ENCODE data around the gene TMEM132D.

Gene TMEM132D

DNA sequence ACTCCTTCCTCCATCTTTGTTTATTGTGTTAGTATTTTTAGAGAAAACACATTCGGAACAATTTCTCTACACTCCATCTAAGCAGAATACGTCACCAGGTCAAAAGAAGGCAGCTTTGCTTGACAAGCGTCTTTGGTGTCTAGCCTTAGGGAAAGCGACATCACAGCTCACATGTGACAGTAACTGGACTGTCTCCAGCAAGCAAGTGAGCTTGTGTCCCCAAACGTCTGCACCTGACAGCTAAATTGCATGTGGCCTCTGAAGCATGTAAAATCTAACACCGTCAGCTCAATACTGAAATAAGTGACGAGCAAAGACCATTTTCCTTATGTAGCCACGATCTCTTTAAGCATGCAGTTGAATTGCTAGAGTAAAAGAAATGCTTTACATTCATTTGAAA lies 540.8 kb downstream of the TMEM132D start:
- DNase-seq (ENCODE audit: extremely low read depth, low read depth), result no peak
- TF ChIP-seq, protein P1, sequence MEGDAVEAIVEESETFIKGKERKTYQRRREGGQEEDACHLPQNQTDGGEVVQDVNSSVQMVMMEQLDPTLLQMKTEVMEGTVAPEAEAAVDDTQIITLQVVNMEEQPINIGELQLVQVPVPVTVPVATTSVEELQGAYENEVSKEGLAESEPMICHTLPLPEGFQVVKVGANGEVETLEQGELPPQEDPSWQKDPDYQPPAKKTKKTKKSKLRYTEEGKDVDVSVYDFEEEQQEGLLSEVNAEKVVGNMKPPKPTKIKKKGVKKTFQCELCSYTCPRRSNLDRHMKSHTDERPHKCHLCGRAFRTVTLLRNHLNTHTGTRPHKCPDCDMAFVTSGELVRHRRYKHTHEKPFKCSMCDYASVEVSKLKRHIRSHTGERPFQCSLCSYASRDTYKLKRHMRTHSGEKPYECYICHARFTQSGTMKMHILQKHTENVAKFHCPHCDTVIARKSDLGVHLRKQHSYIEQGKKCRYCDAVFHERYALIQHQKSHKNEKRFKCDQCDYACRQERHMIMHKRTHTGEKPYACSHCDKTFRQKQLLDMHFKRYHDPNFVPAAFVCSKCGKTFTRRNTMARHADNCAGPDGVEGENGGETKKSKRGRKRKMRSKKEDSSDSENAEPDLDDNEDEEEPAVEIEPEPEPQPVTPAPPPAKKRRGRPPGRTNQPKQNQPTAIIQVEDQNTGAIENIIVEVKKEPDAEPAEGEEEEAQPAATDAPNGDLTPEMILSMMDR (IDR thresholded peaks at IDR 0.05; ENCODE audit: low read depth, low read length), result no peak

GRCh38 chr12:129357233-129357632 lies 546.6 kb downstream of the TMEM132D start:
- TF ChIP-seq, protein P1 (IDR thresholded peaks at IDR 0.05; ENCODE audit: low read depth, low read length), result no peak
- DNase-seq (ENCODE audit: extremely low read depth, low read depth), result no peak

GRCh38 chr12:129351481-129351880 lies 552.3 kb downstream of the TMEM132D start:
- TF ChIP-seq, protein P1 (IDR thresholded peaks at IDR 0.05; ENCODE audit: low read depth, low read length), result no peak
- no peak for DNase-seq (ENCODE audit: extremely low read depth, low read depth)

GRCh38 chr12:129339336-129339735 lies 564.5 kb downstream of the TMEM132D start:
- no peak for DNase-seq (ENCODE audit: extremely low read depth, low read depth)
- TF ChIP-seq, protein P1 (IDR thresholded peaks at IDR 0.05; ENCODE audit: low read depth, low read length), result no peak

GRCh38 chr12:129337413-129337812 lies 566.4 kb downstream of the TMEM132D start:
- TF ChIP-seq, protein P1 (IDR thresholded peaks at IDR 0.05; ENCODE audit: low read depth, low read length), result no peak
- no peak for DNase-seq (ENCODE audit: extremely low read depth, low read depth)

GRCh38 chr12:129335773-129336172 lies 568.1 kb downstream of the TMEM132D start:
- TF ChIP-seq, protein P1 (IDR thresholded peaks at IDR 0.05; ENCODE audit: low read depth, low read length), result no peak
- no peak for DNase-seq (ENCODE audit: extremely low read depth, low read depth)

- DNase-seq (ENCODE audit: extremely low read depth, low read depth), result no peak
- TF ChIP-seq, protein P1 (IDR thresholded peaks at IDR 0.05; ENCODE audit: low read depth, low read length), result no peak
Observed at GRCh38 chr12:129332286-129332685, 571.5 kb downstream of the TMEM132D start.
